ENCODE results near the gene TGM1.
"Not testable (repeated sequence)": the region's sequence is repeated elsewhere in the genome, so short reads cannot be mapped to it uniquely, and the experiment has no call there.

- TF ChIP-seq CTCF, POLR2A (IDR thresholded peaks at IDR 0.05): not testable (repeated sequence)
Observed at GRCh38 chr14:24222987-24223386, 40.0 kb downstream of the TGM1 start.
